ENCODE data around the gene USP12. TPM values are rescaled to one million over a fixed set of nuclear protein-coding genes. Genes with fewer than 3 reads are reported as not detected.

USP12 gene
- total RNA-seq, 2 experiments from 2014 or later: 9.9 to 27.6 TPM

- Histone ChIP-seq H2AFZ (ENCODE audit: low read length) (no peak overlapping the region), H4K20me1 (ENCODE audit: insufficient read depth, low read length) (no peaks in the 10 kb centered on the region), H3K4me2 (ENCODE audit: low read length) (no peak overlapping the region), H3K9me2 (ENCODE audit: insufficient read depth, low read length) (no peaks in the 10 kb centered on the region), H3K79me2 (ENCODE audit: insufficient read depth, low read depth, low read length) (no peaks in the 10 kb centered on the region), H3K9me3 (ENCODE audit: low read length) (no peaks in the 10 kb centered on the region), H3K4me3 (ENCODE audit: low read depth, low read length, poor library complexity, severe bottlenecking) (no peak overlapping the region), H3K27ac (ENCODE audit: low read depth, low read length, poor library complexity, severe bottlenecking) (no peak overlapping the region), H3K36me3 (ENCODE audit: insufficient read depth, low read length) (peaks cover 34% of the 10 kb centered on the region), H3K4me1 (ENCODE audit: insufficient read depth, low read length, poor library complexity, severe bottlenecking) (no peaks in the 10 kb centered on the region)
- DNase-seq (ENCODE audit: low spot score): no peak
- no TSS peak for BruUV-seq (replicated peaks)
- ChIA-PET POLR2A (no interaction called here), CTCF (ENCODE audit: unreplicated experiment) (no interaction called here)
- intact Hi-C loops (cut with micrococcal nuclease; ENCODE audit: unreplicated experiment): no loop called here
- no peak for TF ChIP-seq EZH2phosphoT487 (IDR thresholded peaks at IDR 0.05; ENCODE audit: borderline replicate concordance, low read depth, low read length)
- TF ChIP-seq CTCF (conservative IDR thresholded peaks at IDR 0.05; ENCODE audit: low read length): no peak
These were observed 70.3 kb downstream of the USP12 start for GRCh38 chr13:27101289-27101688.

GRCh38 chr13:27097691-27098090 is 73.9 kb downstream of the USP12 start:
- no peaks in the 10 kb centered on the region for H3K4me1 ChIP-seq (ENCODE audit: insufficient read depth, low read length, poor library complexity, severe bottlenecking)
- H2AFZ ChIP-seq (ENCODE audit: low read length): no peak overlapping the region
- H3K4me2 ChIP-seq (ENCODE audit: low read length): no peak overlapping the region
- no peaks in the 10 kb centered on the region for H3K9me3 ChIP-seq (ENCODE audit: low read length)
- no peak overlapping the region for H3K4me3 ChIP-seq (ENCODE audit: low read depth, low read length, poor library complexity, severe bottlenecking)
- H4K20me1 ChIP-seq (ENCODE audit: insufficient read depth, low read length): no peaks in the 10 kb centered on the region
- no TSS peak for BruUV-seq (replicated peaks)
- CTCF ChIA-PET (ENCODE audit: unreplicated experiment): no interaction called here
- no peaks in the 10 kb centered on the region for H3K9me2 ChIP-seq (ENCODE audit: insufficient read depth, low read length)
- intact Hi-C loops (cut with micrococcal nuclease; ENCODE audit: unreplicated experiment): no loop called here
- H3K27ac ChIP-seq (ENCODE audit: low read depth, low read length, poor library complexity, severe bottlenecking): no peak overlapping the region
- no peaks in the 10 kb centered on the region for H3K79me2 ChIP-seq (ENCODE audit: insufficient read depth, low read depth, low read length)
- peaks cover 30% of the 10 kb centered on the region for H3K36me3 ChIP-seq (ENCODE audit: insufficient read depth, low read length)
- POLR2A ChIA-PET: no interaction called here
- TF ChIP-seq CTCF (conservative IDR thresholded peaks at IDR 0.05; ENCODE audit: low read length) (no peak), EZH2phosphoT487 (IDR thresholded peaks at IDR 0.05; ENCODE audit: borderline replicate concordance, low read depth, low read length) (no peak)
- DNase-seq (ENCODE audit: low spot score): no peak

DNA sequence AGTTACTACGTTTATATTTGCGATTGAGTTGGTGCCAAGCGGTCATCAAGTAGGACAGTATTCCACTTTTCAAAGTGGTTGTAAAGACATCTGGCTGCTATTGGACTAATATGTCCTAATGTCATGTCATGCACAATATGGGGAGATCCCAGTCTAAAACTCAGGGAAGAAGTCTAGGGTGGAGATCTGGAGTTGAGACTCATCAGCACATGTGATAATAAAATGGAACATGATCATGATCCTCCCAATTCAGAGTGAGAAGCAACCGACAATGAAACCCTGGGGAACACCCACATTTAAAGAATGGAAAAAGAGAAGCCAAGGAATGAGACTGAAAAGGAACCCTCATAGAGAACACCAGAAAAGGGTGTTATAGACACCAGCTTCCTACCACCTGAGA is 80.2 kb downstream of the USP12 start:
- Histone ChIP-seq H3K4me2 (ENCODE audit: low read length) (no peak overlapping the region), H4K20me1 (ENCODE audit: insufficient read depth, low read length) (no peaks in the 10 kb centered on the region), H3K4me1 (ENCODE audit: insufficient read depth, low read length, poor library complexity, severe bottlenecking) (no peaks in the 10 kb centered on the region), H3K27ac (ENCODE audit: low read depth, low read length, poor library complexity, severe bottlenecking) (no peak overlapping the region), H2AFZ (ENCODE audit: low read length) (no peak overlapping the region), H3K9me3 (ENCODE audit: low read length) (no peaks in the 10 kb centered on the region), H3K79me2 (ENCODE audit: insufficient read depth, low read depth, low read length) (no peaks in the 10 kb centered on the region), H3K9me2 (ENCODE audit: insufficient read depth, low read length) (no peaks in the 10 kb centered on the region), H3K4me3 (ENCODE audit: low read depth, low read length, poor library complexity, severe bottlenecking) (no peak overlapping the region), H3K36me3 (ENCODE audit: insufficient read depth, low read length) (peaks cover 41% of the 10 kb centered on the region; the same call in 1 of the 2 replicates)
- intact Hi-C loops (cut with micrococcal nuclease; ENCODE audit: unreplicated experiment): no loop called here
- ChIA-PET POLR2A (no interaction called here), CTCF (ENCODE audit: unreplicated experiment) (no interaction called here)
- DNase-seq (ENCODE audit: low spot score): no peak
- TF ChIP-seq EZH2phosphoT487 (IDR thresholded peaks at IDR 0.05; ENCODE audit: borderline replicate concordance, low read depth, low read length) (no peak), CTCF (conservative IDR thresholded peaks at IDR 0.05; ENCODE audit: low read length) (no peak)
- no TSS peak for BruUV-seq (replicated peaks)
